Measurements from ENCODE around the gene PACS2. TPM values are rescaled to one million over a fixed set of nuclear protein-coding genes. Genes with fewer than 3 reads are reported as not detected.

PACS2 gene
- total and polyA plus RNA-seq, 2 of the 4 experiments (the other 2 are of a cell fraction), result 15.6 to 32.2 TPM

- Histone ChIP-seq H3K79me1 (ENCODE audit: low read depth in 1 of 2, low read length in 2 of 2) (no peaks in the 10 kb centered on the region), H3K4ac (ENCODE audit: low read depth, low read length) (no peak overlapping the region), H3K14ac (replicated peaks; ENCODE audit: low read depth, low read length) (no peak overlapping the region), H3K9ac (ENCODE audit: low read depth, low read length) (no peak overlapping the region), H3K27ac (ENCODE audit: insufficient read depth, low read length) (no peak overlapping the region), H3K56ac (ENCODE audit: extremely low read depth, insufficient read depth, low read length) (no peak overlapping the region), H3K4me3 (ENCODE audit: insufficient read depth, low read depth, low read length) (no peak overlapping the region), H4K91ac (ENCODE audit: insufficient read depth, low read depth, low read length) (no peak overlapping the region), H3K4me1 (ENCODE audit: control insufficient read depth, insufficient read depth, low read length) (no peaks in the 10 kb centered on the region), H2BK120ac (ENCODE audit: low read depth, low read length) (no peak overlapping the region), H2BK15ac (ENCODE audit: low read depth, low read length) (no peak overlapping the region), H3K36me3 (ENCODE audit: control insufficient read depth, insufficient read depth, low read length) (peaks cover 25% of the 10 kb centered on the region; the same call in 1 of the 2 replicates), H2AFZ (replicated peaks; ENCODE audit: low read length, poor library complexity) (no peak overlapping the region), H3K23ac (ENCODE audit: low read depth, low read length) (no peak overlapping the region), H4K20me1 (ENCODE audit: insufficient read depth, low read length) (no peaks in the 10 kb centered on the region), H3K27me3 (ENCODE audit: control insufficient read depth, insufficient read depth, low read length) (no peaks in the 10 kb centered on the region), H3K18ac (ENCODE audit: low read depth, low read length) (no peak overlapping the region), H2AK9ac (replicated peaks; ENCODE audit: low read depth, low read length, poor library complexity) (no peak overlapping the region), H3K9me1 (ENCODE audit: insufficient read depth, low read length) (no peaks in the 10 kb centered on the region), H2BK5ac (ENCODE audit: low read depth, low read length, poor library complexity, severe bottlenecking) (no peak overlapping the region), H2BK20ac (ENCODE audit: low read depth, low read length) (no peak overlapping the region), H4K5ac (ENCODE audit: low read depth, low read length) (no peak overlapping the region), H4K8ac (ENCODE audit: low read depth in 2 of 2, low read length in 2 of 2) (no peak overlapping the region), H3K4me2 (ENCODE audit: low read depth, low read length) (no peak overlapping the region), H3K9me3 (ENCODE audit: control insufficient read depth, insufficient read depth, low read length) (no peaks in the 10 kb centered on the region), H2AK5ac (ENCODE audit: low read depth, low read length) (no peak overlapping the region)
- no TSS peak for BruUV-seq (replicated peaks)
- in situ Hi-C loops (cut with MboI; ENCODE audit: low sequenced_read_pairs), result no loop called here
- ATAC-seq (ENCODE audit: low read depth) (no peak), DNase-seq (no peak)
- ChIA-PET CTCF (no interaction called here), POLR2A (ENCODE audit: unreplicated experiment) (no interaction called here)
- intact Hi-C loops (cut with micrococcal nuclease), result no loop called here
- no peak for TF ChIP-seq CEBPB (IDR thresholded peaks at IDR 0.05; ENCODE audit: low read depth, low read length)
- TF ChIP-seq NFE2L2 (IDR thresholded peaks at IDR 0.05; ENCODE audit: low read depth, low read length), result no peak
- no peak for TF ChIP-seq MAFK (IDR thresholded peaks at IDR 0.05; ENCODE audit: low read depth, low read length)
- TF ChIP-seq ELK1 (IDR thresholded peaks at IDR 0.05; ENCODE audit: borderline replicate concordance, low read depth, low read length), result no peak
- no peak for TF ChIP-seq RCOR1 (IDR thresholded peaks at IDR 0.05; ENCODE audit: insufficient replicate concordance, low read length)
- TF ChIP-seq POLR2A (IDR thresholded peaks at IDR 0.05; ENCODE audit: low read depth, low read length), result no peak
- TF ChIP-seq CHD1 (IDR thresholded peaks at IDR 0.05; ENCODE audit: low read depth, low read length), result no peak
- no peak for TF ChIP-seq BHLHE40 (IDR thresholded peaks at IDR 0.05; ENCODE audit: low read depth, low read length)
- WGBS, 2 experiments (ENCODE audit: extremely low coverage in 2 of 2, insufficient read length in 1 of 2), result 90% methylated on average over 7 of the region's 25 CpGs; no CpG with 5 or more reads in 1 of the 2 experiments
- dilution Hi-C loops (cut with HindIII; ENCODE audit: low sequenced_read_pairs, unreplicated experiment), result no loop called here
Observed at GRCh38 chr14:105388110-105388951, 73.8 kb downstream of the PACS2 start.

All from IMR-90 (cell line).